ENCODE data around the gene BCAP29. TPM values are rescaled to one million over a fixed set of nuclear protein-coding genes. Genes with fewer than 3 reads are reported as not detected.

The BCAP29 gene
- total RNA-seq, 2 donors from 2014 or later, result 141 to 271 TPM

DNA sequence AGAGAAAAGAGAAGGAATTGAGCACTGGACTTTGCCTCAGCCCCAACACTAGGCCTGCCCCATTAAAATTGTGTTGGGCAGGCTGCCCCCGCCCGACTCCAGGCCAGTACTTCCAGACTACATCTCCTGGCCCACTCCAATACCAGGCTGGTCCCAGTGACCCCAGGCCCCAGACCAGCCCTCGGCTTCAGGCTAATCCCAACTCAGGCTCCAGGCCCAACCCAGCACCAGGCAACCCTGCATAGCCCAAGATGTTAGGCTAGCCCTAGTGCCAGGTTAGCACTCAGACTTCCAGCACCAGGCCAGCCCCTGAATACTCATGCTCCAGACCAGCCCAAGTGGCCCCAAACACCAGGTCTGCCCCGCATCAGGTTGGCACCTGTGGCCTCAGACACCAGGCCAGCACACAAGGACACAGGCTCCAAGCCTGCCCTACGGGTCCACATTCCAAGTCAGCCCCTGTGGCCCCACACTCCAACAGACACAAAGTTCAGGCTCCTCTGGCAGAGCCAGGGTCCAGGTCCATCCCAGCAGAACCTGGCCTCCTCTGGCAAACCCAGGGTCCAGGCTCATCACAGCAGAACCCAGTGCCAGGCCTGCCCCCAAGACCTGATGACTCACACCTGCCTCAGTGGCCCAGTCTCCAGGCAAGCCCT, 36.6 kb upstream of the BCAP29 start:
- Histone ChIP-seq H3K27ac (no peak overlapping the region), H3K9me3 (peaks cover 7% of the 10 kb centered on the region), H3K4me3 (no peak overlapping the region), H3K36me3 (peaks cover 13% of the 10 kb centered on the region), H3K4me1 (ENCODE audit: control insufficient read depth in 1 of 2, low read depth in 2 of 2) (no peaks in the 10 kb centered on the region), H3K27me3 (replicated peaks; ENCODE audit: insufficient read depth) (no peaks in the 10 kb centered on the region)
- TF ChIP-seq, protein P1, sequence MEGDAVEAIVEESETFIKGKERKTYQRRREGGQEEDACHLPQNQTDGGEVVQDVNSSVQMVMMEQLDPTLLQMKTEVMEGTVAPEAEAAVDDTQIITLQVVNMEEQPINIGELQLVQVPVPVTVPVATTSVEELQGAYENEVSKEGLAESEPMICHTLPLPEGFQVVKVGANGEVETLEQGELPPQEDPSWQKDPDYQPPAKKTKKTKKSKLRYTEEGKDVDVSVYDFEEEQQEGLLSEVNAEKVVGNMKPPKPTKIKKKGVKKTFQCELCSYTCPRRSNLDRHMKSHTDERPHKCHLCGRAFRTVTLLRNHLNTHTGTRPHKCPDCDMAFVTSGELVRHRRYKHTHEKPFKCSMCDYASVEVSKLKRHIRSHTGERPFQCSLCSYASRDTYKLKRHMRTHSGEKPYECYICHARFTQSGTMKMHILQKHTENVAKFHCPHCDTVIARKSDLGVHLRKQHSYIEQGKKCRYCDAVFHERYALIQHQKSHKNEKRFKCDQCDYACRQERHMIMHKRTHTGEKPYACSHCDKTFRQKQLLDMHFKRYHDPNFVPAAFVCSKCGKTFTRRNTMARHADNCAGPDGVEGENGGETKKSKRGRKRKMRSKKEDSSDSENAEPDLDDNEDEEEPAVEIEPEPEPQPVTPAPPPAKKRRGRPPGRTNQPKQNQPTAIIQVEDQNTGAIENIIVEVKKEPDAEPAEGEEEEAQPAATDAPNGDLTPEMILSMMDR (IDR thresholded peaks at IDR 0.05), result no peak
- DNase-seq (ENCODE audit: low spot score) (no peak), ATAC-seq (ENCODE audit: insufficient number of reproducible peaks, low FRiP score, low read depth) (no peak)

- no peak for ATAC-seq (ENCODE audit: insufficient number of reproducible peaks, low FRiP score, low read depth)
These were observed 35.0 kb upstream of the BCAP29 start for GRCh38 chr7:107544848-107545591.

GRCh38 chr7:107551936-107552335, 28.1 kb upstream of the BCAP29 start:
- no peaks in the 10 kb centered on the region for H3K27me3 ChIP-seq (replicated peaks; ENCODE audit: insufficient read depth)
- no peaks in the 10 kb centered on the region for H3K9me3 ChIP-seq
- no peak overlapping the region for H3K27ac ChIP-seq
- H3K36me3 ChIP-seq, result peaks cover 8% of the 10 kb centered on the region
- ATAC-seq (ENCODE audit: insufficient number of reproducible peaks, low FRiP score, low read depth) (no peak), DNase-seq (ENCODE audit: low spot score) (no peak)
- H3K4me3 ChIP-seq, result no peak overlapping the region
- TF ChIP-seq, protein P1 (IDR thresholded peaks at IDR 0.05), result no peak
- no peaks in the 10 kb centered on the region for H3K4me1 ChIP-seq (ENCODE audit: control insufficient read depth in 1 of 2, low read depth in 2 of 2)

More at GRCh38 chr7:107544848-107545591, 35.0 kb upstream of the BCAP29 start:
- no peak for DNase-seq (ENCODE audit: low spot score)
- Histone ChIP-seq H3K27me3 (replicated peaks; ENCODE audit: insufficient read depth) (no peaks in the 10 kb centered on the region), H3K9me3 (peaks cover 7% of the 10 kb centered on the region), H3K27ac (no peak overlapping the region), H3K4me1 (ENCODE audit: control insufficient read depth in 1 of 2, low read depth in 2 of 2) (no peaks in the 10 kb centered on the region), H3K4me3 (no peak overlapping the region), H3K36me3 (peaks cover 9% of the 10 kb centered on the region)
- TF ChIP-seq, protein P1 (IDR thresholded peaks at IDR 0.05), result no peak

DNA sequence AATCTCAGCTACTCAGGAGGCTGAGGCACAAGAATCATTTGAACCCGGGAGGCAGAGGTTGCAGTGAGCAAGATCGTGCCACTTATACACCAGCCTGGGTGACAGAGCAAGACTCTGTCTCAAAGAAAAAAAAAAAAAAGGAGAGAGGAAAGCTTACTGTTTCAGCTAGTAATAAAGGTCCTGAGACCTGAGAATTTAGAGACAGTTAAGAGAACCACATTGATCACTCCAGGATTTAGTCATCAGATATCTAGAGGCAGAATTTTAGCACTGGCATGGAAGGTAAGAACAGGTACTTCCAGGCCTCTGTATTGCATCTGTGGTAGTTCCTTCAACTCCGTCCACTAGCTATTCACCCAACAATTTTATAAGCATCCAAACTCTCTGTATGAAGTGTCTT, 24.2 kb upstream of the BCAP29 start:
- TF ChIP-seq, protein P1 (IDR thresholded peaks at IDR 0.05), result no peak
- Histone ChIP-seq H3K4me3 (no peak overlapping the region), H3K27me3 (replicated peaks; ENCODE audit: insufficient read depth) (no peaks in the 10 kb centered on the region), H3K27ac (no peak overlapping the region), H3K4me1 (ENCODE audit: control insufficient read depth in 1 of 2, low read depth in 2 of 2) (peaks cover 3 to 18% of the 10 kb centered on the region in 2 donors), H3K36me3 (peaks cover 8% of the 10 kb centered on the region), H3K9me3 (no peaks in the 10 kb centered on the region)
- no peak for ATAC-seq (ENCODE audit: insufficient number of reproducible peaks, low FRiP score, low read depth)
- no peak for DNase-seq (ENCODE audit: low spot score)

- Histone ChIP-seq H3K27ac (peak overlapping the region; percentile 10 to 28), H3K4me1 (ENCODE audit: control insufficient read depth in 1 of 2, low read depth in 2 of 2) (peaks cover 20 to 43% of the 10 kb centered on the region in 2 donors), H3K27me3 (replicated peaks; ENCODE audit: insufficient read depth) (no peaks in the 10 kb centered on the region), H3K9me3 (no peaks in the 10 kb centered on the region), H3K4me3 (no peak overlapping the region), H3K36me3 (peaks cover 6% of the 10 kb centered on the region)
- DNase-seq (ENCODE audit: low spot score) (no peak), ATAC-seq (ENCODE audit: insufficient number of reproducible peaks, low FRiP score, low read depth) (no peak)
- TF ChIP-seq, protein P1 (IDR thresholded peaks at IDR 0.05), result no peak
These were observed 20.2 kb upstream of the BCAP29 start for GRCh38 chr7:107559864-107560263.

Data from thoracic aorta (tissue), 2 donors.